ENCODE measurements around the gene KRTAP5-8.

DNA sequence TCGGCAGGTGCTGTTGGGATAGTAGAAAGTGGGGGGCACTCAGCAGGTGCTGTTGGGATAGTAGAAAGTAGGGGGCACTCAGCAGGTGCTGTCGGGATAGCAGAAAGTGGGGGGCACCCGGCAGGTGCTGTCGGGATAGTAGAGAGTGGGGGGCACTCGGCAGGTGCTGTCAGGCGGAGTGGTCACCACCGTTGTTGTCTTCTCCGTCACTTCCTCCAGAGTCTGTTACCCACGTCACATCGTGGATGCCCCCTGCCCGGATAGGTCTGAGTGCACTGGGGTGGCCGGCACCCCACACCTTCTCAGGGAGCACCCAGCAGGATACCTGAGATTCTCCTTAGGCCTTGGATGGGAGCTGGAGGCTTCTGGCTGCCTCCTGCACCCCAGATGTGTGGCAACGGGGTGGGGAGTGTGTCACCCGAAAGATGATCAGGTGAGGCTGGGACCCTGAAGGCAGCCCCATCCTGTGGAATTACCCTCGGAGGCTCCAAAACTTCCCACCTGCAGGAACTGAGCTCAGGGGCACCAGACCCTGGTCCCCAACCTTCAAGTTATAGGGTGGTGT is 34.9 kb upstream of the KRTAP5-8 start:
- no peak for TF ChIP-seq EZH2phosphoT487 (IDR thresholded peaks at IDR 0.05; ENCODE audit: insufficient read depth, low read depth)
- TF ChIP-seq EZH2 (IDR thresholded peaks at IDR 0.05; ENCODE audit: insufficient read depth, poor library complexity, severe bottlenecking), result no peak
